WERI-Rb-1 (cell line): ENCODE measurements around the gene ARHGAP23.
A peak's percentile ranks its signal among the peaks of the same experiment; 100 is the strongest.
"Not testable (repeated sequence)": the region's sequence is repeated elsewhere in the genome, so short reads cannot be mapped to it uniquely, and the experiment has no call there.

Source experiments
- DNase-seq: peaks from one replicate; pipeline ENCODE4 v3.0.0-alpha.2; 2020
- H3K27ac ChIP-seq: fragments of 250-450 bp; sonication (Bioruptor Pico); 2 replicates; pipeline ENCODE4 v1.5.1; 2020; ENCODE audit warnings: mild to moderate bottlenecking, moderate library complexity
- H3K27me3 ChIP-seq: fragments of 250-450 bp; sonication (Bioruptor Pico); 2 replicates; pipeline ENCODE4 v1.5.1; 2021; ENCODE audit warnings: mild to moderate bottlenecking, low read depth, moderate library complexity; ENCODE audit not compliant: insufficient read depth, severe bottlenecking
- H3K36me3 ChIP-seq: fragments of 250-450 bp; sonication (Bioruptor Pico); 2 replicates; pipeline ENCODE4 v1.5.1; 2020; ENCODE audit warnings: mild to moderate bottlenecking, moderate library complexity
- H3K4me3 ChIP-seq: 2 replicates; pipeline ENCODE4 v1.5.1; 2011; ENCODE audit warnings: low read depth, mild to moderate bottlenecking, control low read depth, low read length
- H3K9me3 ChIP-seq: fragments of 250-450 bp; sonication (Bioruptor Pico); 2 replicates; pipeline ENCODE4 v1.5.1; 2021; ENCODE audit warnings: mild to moderate bottlenecking, moderate library complexity; ENCODE audit not compliant: severe bottlenecking
- TF ChIP-seq, protein P1 (sequence below): IDR thresholded peaks from 2 replicates; pipeline ENCODE4 v1.5.1; 2011; ENCODE audit warnings: low read depth, mild to moderate bottlenecking, control low read depth, inconsistent platforms, low read length

The ARHGAP23 gene

DNA sequence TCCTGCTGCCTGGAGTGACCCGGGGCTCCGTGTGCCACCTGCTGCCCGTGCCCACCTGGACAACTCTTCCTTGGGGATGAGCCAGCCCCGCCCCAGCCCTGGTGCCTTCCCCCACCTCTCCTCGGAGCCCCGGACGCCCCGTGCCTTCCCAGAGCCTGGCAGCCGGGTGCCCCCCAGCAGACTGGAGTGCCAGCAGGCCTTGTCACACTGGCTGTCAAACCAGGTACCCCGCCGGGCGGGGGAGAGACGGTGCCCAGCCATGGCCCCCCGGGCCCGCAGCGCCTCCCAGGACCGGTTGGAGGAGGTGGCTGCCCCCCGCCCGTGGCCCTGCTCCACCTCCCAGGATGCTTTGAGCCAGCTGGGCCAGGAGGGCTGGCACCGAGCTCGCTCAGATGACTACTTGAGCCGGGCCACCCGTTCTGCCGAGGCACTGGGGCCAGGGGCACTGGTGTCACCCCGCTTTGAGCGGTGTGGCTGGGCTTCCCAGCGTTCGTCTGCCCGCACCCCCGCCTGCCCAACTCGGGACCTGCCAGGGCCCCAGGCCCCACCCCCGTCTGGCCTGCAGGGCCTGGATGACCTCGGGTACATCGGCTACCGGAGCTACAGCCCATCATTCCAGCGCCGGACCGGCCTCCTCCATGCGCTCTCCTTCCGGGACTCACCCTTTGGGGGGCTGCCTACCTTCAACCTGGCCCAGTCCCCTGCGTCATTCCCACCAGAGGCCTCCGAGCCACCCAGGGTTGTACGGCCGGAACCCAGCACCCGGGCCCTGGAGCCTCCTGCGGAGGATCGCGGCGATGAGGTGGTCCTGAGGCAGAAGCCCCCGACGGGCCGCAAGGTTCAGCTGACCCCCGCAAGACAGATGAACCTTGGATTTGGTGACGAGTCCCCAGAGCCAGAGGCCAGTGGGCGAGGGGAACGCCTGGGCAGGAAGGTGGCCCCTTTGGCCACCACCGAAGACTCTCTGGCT lies 38.4 kb downstream of the ARHGAP23 start:
- Histone ChIP-seq H3K27ac (no peak overlapping the region), H3K27me3 (no peaks in the 10 kb centered on the region), H3K9me3 (no peaks in the 10 kb centered on the region), H3K36me3 (no peaks in the 10 kb centered on the region), H3K4me3 (no peak overlapping the region)
- DNase-seq, result no peak
- TF ChIP-seq, protein P1, sequence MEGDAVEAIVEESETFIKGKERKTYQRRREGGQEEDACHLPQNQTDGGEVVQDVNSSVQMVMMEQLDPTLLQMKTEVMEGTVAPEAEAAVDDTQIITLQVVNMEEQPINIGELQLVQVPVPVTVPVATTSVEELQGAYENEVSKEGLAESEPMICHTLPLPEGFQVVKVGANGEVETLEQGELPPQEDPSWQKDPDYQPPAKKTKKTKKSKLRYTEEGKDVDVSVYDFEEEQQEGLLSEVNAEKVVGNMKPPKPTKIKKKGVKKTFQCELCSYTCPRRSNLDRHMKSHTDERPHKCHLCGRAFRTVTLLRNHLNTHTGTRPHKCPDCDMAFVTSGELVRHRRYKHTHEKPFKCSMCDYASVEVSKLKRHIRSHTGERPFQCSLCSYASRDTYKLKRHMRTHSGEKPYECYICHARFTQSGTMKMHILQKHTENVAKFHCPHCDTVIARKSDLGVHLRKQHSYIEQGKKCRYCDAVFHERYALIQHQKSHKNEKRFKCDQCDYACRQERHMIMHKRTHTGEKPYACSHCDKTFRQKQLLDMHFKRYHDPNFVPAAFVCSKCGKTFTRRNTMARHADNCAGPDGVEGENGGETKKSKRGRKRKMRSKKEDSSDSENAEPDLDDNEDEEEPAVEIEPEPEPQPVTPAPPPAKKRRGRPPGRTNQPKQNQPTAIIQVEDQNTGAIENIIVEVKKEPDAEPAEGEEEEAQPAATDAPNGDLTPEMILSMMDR, result no peak

GRCh38 chr17:38467491-38467890 lies 39.2 kb downstream of the ARHGAP23 start:
- Histone ChIP-seq H3K4me3 (no peak overlapping the region), H3K27ac (no peak overlapping the region), H3K9me3 (no peaks in the 10 kb centered on the region), H3K27me3 (no peaks in the 10 kb centered on the region), H3K36me3 (no peaks in the 10 kb centered on the region)
- no peak for DNase-seq
- TF ChIP-seq, protein P1, result no peak

GRCh38 chr17:38469875-38470274 lies 41.6 kb downstream of the ARHGAP23 start:
- Histone ChIP-seq H3K27ac (no peak overlapping the region), H3K27me3 (no peaks in the 10 kb centered on the region), H3K9me3 (no peaks in the 10 kb centered on the region), H3K36me3 (no peaks in the 10 kb centered on the region), H3K4me3 (no peak overlapping the region)
- TF ChIP-seq, protein P1, result no peak
- DNase-seq, result no peak

DNA sequence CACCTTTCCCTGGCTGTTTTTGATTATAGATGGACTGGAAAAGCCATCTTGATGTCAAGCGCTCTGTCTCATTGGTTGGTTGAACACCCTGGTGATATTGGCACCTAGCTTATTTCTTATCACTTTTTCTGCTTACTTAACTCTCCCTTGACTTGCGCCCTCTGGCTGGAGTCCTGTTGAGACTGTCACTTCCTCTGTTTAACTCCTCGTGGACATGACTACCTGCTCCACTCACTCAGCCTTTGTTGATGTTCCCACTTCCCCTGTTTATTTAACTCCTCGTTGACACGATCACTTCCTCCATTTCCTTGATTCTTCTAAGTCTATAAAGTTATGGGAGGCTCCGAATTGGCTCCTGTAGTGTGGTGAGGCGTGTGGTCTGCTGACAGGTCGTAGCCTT lies 43.0 kb downstream of the ARHGAP23 start:
- H3K27me3 ChIP-seq, H3K9me3 ChIP-seq, DNase-seq, H3K4me3 ChIP-seq, H3K27ac ChIP-seq, H3K36me3 ChIP-seq: not testable (repeated sequence)

DNA sequence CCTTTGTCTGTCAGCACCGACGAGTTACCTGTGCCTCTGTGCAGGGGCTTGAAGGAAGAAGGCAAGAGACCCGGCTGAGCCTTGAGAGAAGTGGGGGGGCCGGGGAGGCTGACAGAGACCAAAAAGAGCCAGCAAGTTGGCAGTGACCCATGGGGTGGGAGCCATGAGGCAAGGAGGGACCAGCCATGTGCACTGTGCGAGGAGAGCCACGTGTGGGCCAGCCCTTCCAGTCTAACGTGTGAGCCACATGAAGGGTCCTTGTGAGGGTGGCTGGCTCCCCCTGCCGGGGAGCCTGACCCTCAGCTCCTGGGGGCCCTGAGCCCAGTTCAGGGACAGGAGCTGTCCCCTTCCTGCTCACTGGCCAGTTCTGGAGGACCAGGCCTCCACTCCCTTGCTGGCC lies 46.4 kb downstream of the ARHGAP23 start:
- not testable (repeated sequence) for H3K27ac ChIP-seq, H3K9me3 ChIP-seq, H3K27me3 ChIP-seq, H3K4me3 ChIP-seq, H3K36me3 ChIP-seq
- DNase-seq, result peak; percentile 84
- TF ChIP-seq, protein P1, result peak; percentile 80

- H3K36me3 ChIP-seq, result no peaks in the 10 kb centered on the region
- TF ChIP-seq, protein P1, result no peak
- H3K27me3 ChIP-seq, result no peaks in the 10 kb centered on the region
- no peak overlapping the region for H3K27ac ChIP-seq
- no peak for DNase-seq
- no peak overlapping the region for H3K4me3 ChIP-seq
- no peaks in the 10 kb centered on the region for H3K9me3 ChIP-seq
Observed at GRCh38 chr17:38476549-38476948, 48.3 kb downstream of the ARHGAP23 start.

- DNase-seq, H3K9me3 ChIP-seq, H3K4me3 ChIP-seq, H3K27me3 ChIP-seq, H3K27ac ChIP-seq, H3K36me3 ChIP-seq: not testable (repeated sequence)
Observed at GRCh38 chr17:38477417-38477816, 49.2 kb downstream of the ARHGAP23 start.

DNA sequence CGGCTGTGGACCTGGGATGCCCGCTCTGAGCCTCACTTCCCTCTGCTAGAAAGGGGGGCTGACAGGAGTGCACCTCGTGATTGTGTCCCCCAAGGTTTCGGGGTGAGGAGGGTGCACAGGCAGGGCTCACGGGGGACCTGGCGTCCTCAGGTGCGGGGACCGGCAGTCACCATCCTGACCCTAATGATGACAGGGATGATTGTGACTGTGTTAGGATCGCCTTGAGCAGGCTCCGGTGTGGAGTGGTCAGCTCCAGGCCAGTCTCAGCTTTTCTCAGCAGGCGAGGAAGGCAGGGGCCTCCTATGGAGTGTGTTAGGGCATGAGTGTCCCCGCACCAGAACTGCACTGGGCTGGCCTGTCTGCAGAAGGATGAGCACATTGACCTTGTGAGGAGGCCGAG lies 49.7 kb downstream of the ARHGAP23 start:
- H3K36me3 ChIP-seq, H3K27me3 ChIP-seq, H3K27ac ChIP-seq, DNase-seq, H3K9me3 ChIP-seq, H3K4me3 ChIP-seq: not testable (repeated sequence)

DNA sequence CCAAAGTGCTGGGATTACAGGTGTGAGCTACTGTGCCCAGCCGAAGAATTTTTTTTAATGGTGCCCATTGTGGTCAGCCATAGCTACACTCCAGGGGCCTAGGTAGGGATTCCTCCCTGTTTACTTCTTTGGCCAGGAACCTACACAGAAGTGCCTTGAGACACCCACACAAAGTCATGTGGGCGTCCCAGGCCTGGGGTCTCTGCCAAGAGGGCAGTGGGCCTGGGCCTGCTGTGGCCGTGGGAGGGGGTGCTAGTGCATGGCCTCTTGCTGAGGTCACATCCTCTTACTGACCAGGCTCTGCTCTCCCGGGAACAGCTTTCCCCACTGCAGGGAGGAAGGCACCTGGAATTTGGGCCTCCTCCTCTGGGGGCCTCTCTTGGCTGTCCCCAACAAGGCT lies 50.4 kb downstream of the ARHGAP23 start:
- not testable (repeated sequence) for H3K36me3 ChIP-seq, H3K9me3 ChIP-seq, H3K4me3 ChIP-seq, H3K27ac ChIP-seq, H3K27me3 ChIP-seq, DNase-seq
